Activated CD4-positive, alpha-beta T cell treated with anti-CD3 and anti-CD28 coated beads, Interleukin-2, amount 50 U/mL, for 48 hours (primary cell): ENCODE data around the gene SLC25A10.
A peak's percentile ranks its signal among the peaks of the same experiment; 100 is the strongest.

ENCODE experiments used
- DNase-seq, 2 experiments: peaks; one replicate each; pipeline ENCODE4 v3.0.0-alpha.2; 2020

SLC25A10 gene

GRCh38 chr17:81687770-81688541 lies 24.1 kb upstream of the SLC25A10 start:
- no peak for DNase-seq

- no peak for DNase-seq
Observed at GRCh38 chr17:81688616-81689015, 23.5 kb upstream of the SLC25A10 start.

GRCh38 chr17:81690066-81690465 lies 22.0 kb upstream of the SLC25A10 start:
- no peak for DNase-seq

- DNase-seq: no peak
Observed at GRCh38 chr17:81690549-81690948, 21.5 kb upstream of the SLC25A10 start.

- no peak for DNase-seq
Observed at GRCh38 chr17:81691196-81691595, 20.9 kb upstream of the SLC25A10 start.

GRCh38 chr17:81691608-81692007 lies 20.5 kb upstream of the SLC25A10 start:
- DNase-seq: no peak

GRCh38 chr17:81693509-81694210 lies 18.4 kb upstream of the SLC25A10 start:
- no peak for DNase-seq

DNA sequence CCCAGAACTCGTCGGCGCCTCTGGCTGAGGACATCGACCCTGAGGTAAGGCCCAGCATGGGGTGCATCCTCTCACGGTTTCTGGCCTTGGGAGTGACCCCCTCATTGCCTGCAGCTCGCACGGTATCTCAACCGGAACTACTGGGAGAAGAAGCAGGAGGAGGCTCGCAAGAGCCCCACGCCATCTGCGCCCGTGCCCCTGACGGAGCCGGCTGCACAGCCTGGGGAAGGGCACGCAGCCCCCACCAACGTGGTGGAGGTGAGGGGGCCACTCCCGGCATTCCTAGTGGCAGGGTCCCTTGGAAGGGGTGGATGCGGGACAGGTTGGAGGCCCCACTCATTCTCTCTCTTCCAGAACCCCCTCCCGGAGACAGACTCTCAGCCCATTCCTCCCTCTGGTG lies 17.3 kb upstream of the SLC25A10 start:
- DNase-seq: no peak

DNA sequence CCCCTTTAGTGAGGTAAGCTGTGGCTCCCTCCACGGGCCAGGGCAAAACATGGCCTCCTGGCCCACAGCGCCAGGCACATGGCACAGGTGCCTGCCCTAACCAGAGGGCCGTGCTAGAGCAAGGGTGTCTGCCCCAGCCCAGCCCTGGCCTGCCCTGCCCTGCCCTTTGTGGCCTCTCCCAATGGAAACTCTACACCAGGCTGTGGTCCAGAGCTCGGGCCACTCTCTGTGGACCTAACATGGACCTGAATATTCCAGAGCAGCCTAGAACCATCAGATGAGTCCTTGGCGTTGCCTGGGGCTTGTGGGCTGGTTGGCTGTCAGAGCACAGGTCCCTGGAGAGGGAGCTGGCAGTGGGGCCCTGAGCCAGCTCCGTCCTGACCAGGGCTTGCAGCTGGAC lies 16.9 kb upstream of the SLC25A10 start:
- DNase-seq: no peak

GRCh38 chr17:81695801-81696200 lies 16.3 kb upstream of the SLC25A10 start:
- DNase-seq: no peak

GRCh38 chr17:81696218-81696941 lies 15.7 kb upstream of the SLC25A10 start:
- no peak for DNase-seq

- DNase-seq: no peak
Observed at GRCh38 chr17:81697261-81698044, 14.6 kb upstream of the SLC25A10 start.

- no peak for DNase-seq
Observed at GRCh38 chr17:81700353-81701287, 11.5 kb upstream of the SLC25A10 start.

GRCh38 chr17:81701288-81702071 lies 10.6 kb upstream of the SLC25A10 start:
- peak; percentile 25 to 30 for DNase-seq

- DNase-seq: peak; percentile 88 to 91
Observed at GRCh38 chr17:81702934-81703746, 8.9 kb upstream of the SLC25A10 start, which contains the start of gene MRPL12. Gene MRPL12 (plus strand): TSS chr17:81703367. CDS start chr17:81703502, 135 bp downstream.

DNA sequence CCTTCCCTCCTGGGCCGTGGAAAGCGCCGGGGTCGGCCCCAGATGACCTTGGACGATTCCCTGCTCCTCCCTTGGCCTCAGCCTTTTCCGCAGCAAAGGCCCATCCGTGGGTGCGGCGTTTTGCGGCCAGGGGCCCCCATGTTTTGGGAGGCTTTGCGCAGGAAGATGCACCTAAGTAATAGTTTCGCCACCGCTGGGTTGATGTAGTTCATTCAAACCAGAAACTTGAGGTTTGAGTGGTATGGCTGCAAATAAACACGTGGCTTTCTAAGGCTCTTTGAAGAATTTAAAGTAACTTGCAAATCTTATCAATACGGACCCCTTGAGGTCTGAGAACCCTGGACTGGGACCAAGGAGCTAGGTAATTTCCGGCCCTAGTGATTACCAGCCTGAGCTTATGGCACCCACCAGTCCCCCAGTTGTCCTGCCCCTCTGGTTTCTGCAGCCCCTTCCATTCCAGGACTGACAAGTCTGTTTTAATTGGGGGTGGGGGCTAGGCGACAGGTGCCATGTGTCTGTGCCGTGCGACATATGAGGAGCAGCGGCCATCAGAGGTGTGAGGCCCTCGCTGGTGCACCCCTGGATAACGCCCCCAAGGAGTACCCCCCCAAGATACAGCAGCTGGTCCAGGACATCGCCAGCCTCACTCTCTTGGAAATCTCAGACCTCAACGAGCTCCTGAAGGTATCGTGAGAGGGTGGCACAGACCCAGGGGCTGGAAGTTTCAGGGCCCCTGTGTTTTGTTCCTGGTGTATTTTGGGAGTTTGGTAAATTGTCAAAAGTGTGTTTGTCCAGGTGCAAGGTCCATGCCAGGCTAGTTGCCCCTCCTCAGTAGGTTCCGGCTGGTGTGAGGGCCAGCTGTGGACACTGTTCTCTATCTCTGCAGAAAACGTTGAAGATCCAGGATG lies 8.1 kb upstream of the SLC25A10 start:
- peak in 1 of 2 experiments; percentile 32 for DNase-seq

DNA sequence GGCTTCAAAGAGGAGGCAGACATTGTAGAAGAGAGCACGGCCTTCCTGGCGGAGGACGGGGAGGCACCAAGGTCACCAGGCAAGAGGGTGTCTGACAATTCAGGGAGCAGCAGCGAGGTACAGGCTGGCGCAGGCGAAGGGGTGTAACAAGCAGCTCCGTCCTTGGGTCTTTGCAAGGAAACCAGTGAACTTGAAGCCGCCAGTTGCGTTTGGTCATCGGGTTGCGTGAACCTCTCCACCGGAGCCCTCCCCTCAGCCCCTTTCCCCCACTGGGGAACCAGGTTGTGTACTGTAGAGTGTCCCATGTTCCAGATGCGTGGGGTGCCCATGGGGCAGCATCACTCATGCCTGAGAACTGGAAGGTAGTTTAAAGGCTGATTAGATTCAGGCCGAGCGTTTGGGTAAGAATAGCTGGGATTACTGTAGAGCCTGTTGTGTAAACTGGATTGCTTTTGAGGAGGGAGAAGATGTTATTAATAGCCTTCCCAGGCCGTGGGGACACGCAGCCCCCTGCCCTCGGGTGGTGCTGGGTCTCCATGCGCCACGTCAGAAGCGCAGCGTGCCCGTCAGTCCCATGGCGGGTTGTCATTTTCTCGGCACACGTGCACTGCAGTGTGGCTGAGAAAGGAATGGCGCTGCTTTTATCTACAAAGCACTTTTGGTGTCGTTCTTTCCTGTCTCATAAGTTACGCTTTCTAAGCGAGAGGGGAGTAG lies 6.4 kb upstream of the SLC25A10 start:
- DNase-seq: no peak

- DNase-seq: no peak
Observed at GRCh38 chr17:81706232-81706611, 5.9 kb upstream of the SLC25A10 start.
